ENCODE measurements around the gene IBA57.
A peak's percentile ranks its signal among the peaks of the same experiment; 100 is the strongest.
"Not testable (repeated sequence)": the region's sequence is repeated elsewhere in the genome, so short reads cannot be mapped to it uniquely, and the experiment has no call there.

The IBA57 gene

GRCh38 chr1:228218513-228219244, 53.1 kb downstream of the IBA57 start:
- TF ChIP-seq CTCF (IDR thresholded peaks at IDR 0.05; ENCODE audit: borderline replicate concordance, control extremely low read depth, extremely low read depth, insufficient read depth, missing control alignments) = no peak
- in situ Hi-C loops (cut with MboI; ENCODE audit: low sequenced_read_pairs, unreplicated experiment) = no loop called here
- peak; percentile 5 for DNase-seq (ENCODE audit: low spot score)

- no peak for DNase-seq (ENCODE audit: low spot score)
- in situ Hi-C loops (cut with MboI; ENCODE audit: low sequenced_read_pairs, unreplicated experiment) = no loop called here
- TF ChIP-seq CTCF (IDR thresholded peaks at IDR 0.05; ENCODE audit: borderline replicate concordance, control extremely low read depth, extremely low read depth, insufficient read depth, missing control alignments) = no peak
Measured at GRCh38 chr1:228219245-228219961, 53.8 kb downstream of the IBA57 start.

GRCh38 chr1:228219962-228220780, 54.6 kb downstream of the IBA57 start:
- DNase-seq (ENCODE audit: low spot score) = no peak
- no peak for TF ChIP-seq CTCF (IDR thresholded peaks at IDR 0.05; ENCODE audit: borderline replicate concordance, control extremely low read depth, extremely low read depth, insufficient read depth, missing control alignments)
- in situ Hi-C loops (cut with MboI; ENCODE audit: low sequenced_read_pairs, unreplicated experiment) = no loop called here

GRCh38 chr1:228221097-228221496, 55.5 kb downstream of the IBA57 start:
- DNase-seq (ENCODE audit: low spot score); in situ Hi-C loops (cut with MboI; ENCODE audit: low sequenced_read_pairs, unreplicated experiment): not testable (repeated sequence)

- DNase-seq (ENCODE audit: low spot score) = no peak
- in situ Hi-C loops (cut with MboI; ENCODE audit: low sequenced_read_pairs, unreplicated experiment) = no loop called here
- TF ChIP-seq CTCF (IDR thresholded peaks at IDR 0.05; ENCODE audit: borderline replicate concordance, control extremely low read depth, extremely low read depth, insufficient read depth, missing control alignments) = no peak
Measured at GRCh38 chr1:228222548-228222947, 56.9 kb downstream of the IBA57 start.

GRCh38 chr1:228224198-228225164, 58.9 kb downstream of the IBA57 start:
- no peak for DNase-seq (ENCODE audit: low spot score)
- no peak for TF ChIP-seq CTCF (IDR thresholded peaks at IDR 0.05; ENCODE audit: borderline replicate concordance, control extremely low read depth, extremely low read depth, insufficient read depth, missing control alignments)
- in situ Hi-C loops (cut with MboI; ENCODE audit: low sequenced_read_pairs, unreplicated experiment) = no loop called here
